Omental fat pad (tissue), 4 donors: Measurements from ENCODE around the gene BTBD6. TPM values are rescaled to one million over a fixed set of nuclear protein-coding genes. Genes with fewer than 3 reads are reported as not detected.
A peak's percentile ranks its signal among the peaks of the same experiment; 100 is the strongest.

Source experiments
- ATAC-seq: fragments of 150-250 bp; one replicate; pipeline ENCODE4 v1.9.1; 2016; ENCODE audit warnings: mild to moderate bottlenecking, moderate library complexity; ENCODE audit not compliant: low FRiP score
- DNase-seq: peaks from one replicate; pipeline ENCODE4 v3.0.0-alpha.2; 2019; ENCODE audit warnings: low spot score
- total RNA-seq, 4 donors: library from RNA; depleted of rRNA; stranded (reverse); fragments of >200 nt; gene quantifications; one replicate each; pipeline ENCODE4 v1.1.0, GENCODE V29; 2016
- TF ChIP-seq, protein P1 (sequence below), 3 donors: fragments of 450-650 bp; IDR thresholded peaks; one replicate each; pipeline ENCODE4 v1.5.1; 2016 to 2017; ENCODE audit warnings: antibody characterized with exemption in 3 of 3, mild to moderate bottlenecking in 3 of 3, moderate library complexity in 2 of 3

BTBD6 gene
- total RNA-seq: 10 to 100 TPM; 63.9 to 95.4 (median 67.9) TPM

GRCh38 chr14:105248368-105249181 lies at the start of gene BTBD6:
Gene BTBD6 (plus strand): TSS chr14:105248533. CDS start chr14:105248712, 179 bp downstream.
- ATAC-seq (peak; percentile 85), DNase-seq (peak; percentile 40)
- TF ChIP-seq, protein P1, sequence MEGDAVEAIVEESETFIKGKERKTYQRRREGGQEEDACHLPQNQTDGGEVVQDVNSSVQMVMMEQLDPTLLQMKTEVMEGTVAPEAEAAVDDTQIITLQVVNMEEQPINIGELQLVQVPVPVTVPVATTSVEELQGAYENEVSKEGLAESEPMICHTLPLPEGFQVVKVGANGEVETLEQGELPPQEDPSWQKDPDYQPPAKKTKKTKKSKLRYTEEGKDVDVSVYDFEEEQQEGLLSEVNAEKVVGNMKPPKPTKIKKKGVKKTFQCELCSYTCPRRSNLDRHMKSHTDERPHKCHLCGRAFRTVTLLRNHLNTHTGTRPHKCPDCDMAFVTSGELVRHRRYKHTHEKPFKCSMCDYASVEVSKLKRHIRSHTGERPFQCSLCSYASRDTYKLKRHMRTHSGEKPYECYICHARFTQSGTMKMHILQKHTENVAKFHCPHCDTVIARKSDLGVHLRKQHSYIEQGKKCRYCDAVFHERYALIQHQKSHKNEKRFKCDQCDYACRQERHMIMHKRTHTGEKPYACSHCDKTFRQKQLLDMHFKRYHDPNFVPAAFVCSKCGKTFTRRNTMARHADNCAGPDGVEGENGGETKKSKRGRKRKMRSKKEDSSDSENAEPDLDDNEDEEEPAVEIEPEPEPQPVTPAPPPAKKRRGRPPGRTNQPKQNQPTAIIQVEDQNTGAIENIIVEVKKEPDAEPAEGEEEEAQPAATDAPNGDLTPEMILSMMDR (IDR thresholded peaks at IDR 0.05): no peak

DNA sequence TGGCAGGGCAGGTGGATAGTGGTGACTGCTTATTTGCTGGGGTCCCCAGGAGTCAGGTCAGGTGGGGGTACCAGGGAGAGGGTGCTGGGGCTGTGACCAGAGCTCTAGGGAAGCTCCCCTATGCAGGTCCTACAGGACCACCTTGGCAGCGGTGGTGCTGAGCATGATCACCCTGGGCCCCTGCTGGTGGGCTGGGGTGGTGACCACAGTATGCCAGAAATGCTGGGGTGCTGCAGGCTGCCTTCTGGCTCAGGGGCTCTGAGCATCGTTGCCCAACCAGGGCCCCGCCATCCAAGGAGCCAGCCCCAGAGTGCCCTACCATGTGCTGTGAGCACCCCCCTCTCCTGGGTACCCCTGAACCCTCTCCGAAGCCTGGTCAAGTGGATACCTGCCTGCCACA lies 49.7 kb upstream of the BTBD6 start:
- TF ChIP-seq, protein P1 (IDR thresholded peaks at IDR 0.05): no peak
- DNase-seq (no peak), ATAC-seq (no peak)

DNA sequence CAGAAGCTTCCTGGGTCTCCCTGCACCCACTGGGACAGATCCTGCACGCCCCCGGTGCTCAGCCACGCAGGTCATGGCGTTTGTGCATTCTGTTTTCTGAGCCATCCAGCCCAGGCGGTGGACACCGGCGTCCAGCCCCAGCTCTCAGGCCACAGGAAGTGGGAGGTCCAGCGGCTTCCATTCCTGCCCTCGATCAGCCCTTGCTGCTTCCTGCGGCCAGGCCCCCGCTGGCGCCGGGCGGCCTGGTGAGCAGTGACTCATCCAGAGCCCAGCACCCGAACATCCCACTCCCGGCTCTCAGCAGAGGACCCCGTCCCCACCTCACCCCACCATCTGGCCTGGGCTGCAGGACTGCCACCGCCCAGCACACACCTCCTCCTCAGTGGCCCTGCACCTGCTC lies 49.2 kb upstream of the BTBD6 start:
- no peak for DNase-seq
- peak; percentile 25 for ATAC-seq
- TF ChIP-seq, protein P1 (IDR thresholded peaks at IDR 0.05): no peak

- no peak for DNase-seq
- ATAC-seq: no peak
- TF ChIP-seq, protein P1 (IDR thresholded peaks at IDR 0.05): no peak
Observed at GRCh38 chr14:105200074-105200473, 48.3 kb upstream of the BTBD6 start.

DNA sequence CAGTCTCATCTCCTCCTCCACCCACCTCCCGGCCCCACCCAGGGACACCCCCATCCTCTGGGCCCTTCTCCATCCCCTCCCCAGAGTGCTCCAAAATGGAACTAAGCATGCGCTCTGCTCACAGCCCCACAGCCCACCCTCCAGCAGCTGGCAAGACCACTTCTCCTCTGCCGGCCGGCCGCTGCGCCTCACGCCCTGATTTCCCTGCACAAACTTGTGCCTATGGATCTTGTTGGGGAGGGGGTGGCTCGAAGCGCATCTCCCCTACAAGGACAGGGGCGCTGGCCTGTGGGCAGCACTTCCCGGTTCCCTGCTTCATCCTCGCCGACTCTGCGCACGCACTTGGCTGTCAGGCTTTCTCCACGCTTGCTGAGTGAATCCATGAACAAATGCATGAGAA lies 47.7 kb upstream of the BTBD6 start:
- ATAC-seq: no peak
- TF ChIP-seq, protein P1 (IDR thresholded peaks at IDR 0.05): no peak
- DNase-seq: no peak

GRCh38 chr14:105201156-105201924 lies 47.0 kb upstream of the BTBD6 start:
- TF ChIP-seq, protein P1 (IDR thresholded peaks at IDR 0.05): no peak
- DNase-seq (no peak), ATAC-seq (no peak)
